Thymus (tissue), 11 donors: ENCODE measurements around the gene TMEM30B. TPM values are rescaled to one million over a fixed set of nuclear protein-coding genes. Genes with fewer than 3 reads are reported as not detected.

Experiments used
- DNase-seq, 9 donors: peaks; one replicate each; pipeline ENCODE4 v3.0.0-alpha.2; 2013; ENCODE audit warnings: low spot score in 9 of 9, low read depth in 6 of 9, missing footprints in 1 of 9
- H3K27ac ChIP-seq, 2 donors: one replicate each; pipeline ENCODE4 v1.5.1; 2013; ENCODE audit warnings: control low read depth in 1 of 2, low read depth in 1 of 2, low read length in 1 of 2, mild to moderate bottlenecking in 1 of 2, moderate library complexity in 1 of 2
- H3K27me3 ChIP-seq, 2 donors: one replicate each; pipeline ENCODE4 v1.5.1; 2013; ENCODE audit warnings: low read length in 1 of 2; ENCODE audit not compliant: control insufficient read depth in 2 of 2, insufficient read depth in 1 of 2
- H3K36me3 ChIP-seq, 2 donors: one replicate each; pipeline ENCODE4 v1.5.1; 2013; ENCODE audit warnings: low read length in 1 of 2, mild to moderate bottlenecking in 1 of 2, moderate library complexity in 1 of 2; ENCODE audit not compliant: control insufficient read depth in 2 of 2, insufficient read depth in 2 of 2
- H3K4me1 ChIP-seq, 2 donors: one replicate each; pipeline ENCODE4 v1.5.1; 2013; ENCODE audit warnings: low read length in 2 of 2; ENCODE audit not compliant: control insufficient read depth in 2 of 2, insufficient read depth in 2 of 2
- H3K4me3 ChIP-seq, 2 donors: one replicate each; pipeline ENCODE4 v1.5.1; 2013; ENCODE audit warnings: low read length in 2 of 2, control low read depth in 1 of 2, mild to moderate bottlenecking in 1 of 2
- H3K9me3 ChIP-seq, 2 donors: one replicate each; pipeline ENCODE4 v1.5.1; 2013; ENCODE audit warnings: low read length in 1 of 2, mild to moderate bottlenecking in 1 of 2; ENCODE audit not compliant: control insufficient read depth in 2 of 2, insufficient read depth in 1 of 2
- WGBS: extraction: QIAGEN DNeasy Blood & Tissue Kit; methylation state at CpG from one replicate; pipeline ENCODE4 v1.1.7; 2013; 5-methylcytosine and 5-hydroxymethylcytosine counted together
- polyA plus RNA-seq: library from polyadenylated mRNA; stranded (reverse); fragments of 200-250 nt; gene quantifications from one replicate; pipeline ENCODE4 v1.2.3, GENCODE V29; 2013
- total RNA-seq: library from RNA; stranded (reverse); fragments of 120-200 nt; gene quantifications from one replicate; pipeline ENCODE4 v1.2.4, GENCODE V29; 2013
- donor health status: healthy.

The TMEM30B gene
- total and polyA plus RNA-seq, 2 donors = 3.1 to 20.0 TPM

GRCh38 chr14:61296151-61296550, 15.0 kb upstream of the TMEM30B start:
- 45% methylated on average over 3 of the region's 3 CpGs for WGBS
- Histone ChIP-seq H3K27me3 (no peaks in the 10 kb centered on the region), H3K36me3 (no peaks in the 10 kb centered on the region), H3K4me3 (no peak overlapping the region), H3K9me3 (no peaks in the 10 kb centered on the region), H3K4me1 (peaks cover 19 to 25% of the 10 kb centered on the region in 2 donors), H3K27ac (no peak overlapping the region)
- no peak for DNase-seq

- Histone ChIP-seq H3K9me3 (no peaks in the 10 kb centered on the region), H3K36me3 (no peaks in the 10 kb centered on the region), H3K4me3 (no peak overlapping the region), H3K27ac (no peak overlapping the region), H3K4me1 (no peaks in the 10 kb centered on the region), H3K27me3 (no peaks in the 10 kb centered on the region)
- DNase-seq = no peak
- WGBS = 66% methylated on average over 1 of the region's 1 CpG
Observed at GRCh38 chr14:61290701-61291100, 9.6 kb upstream of the TMEM30B start.

GRCh38 chr14:61288720-61289119, 7.6 kb upstream of the TMEM30B start:
- no peak for DNase-seq

GRCh38 chr14:61288228-61288627, 7.1 kb upstream of the TMEM30B start:
- no peaks in the 10 kb centered on the region for H3K4me1 ChIP-seq
- H3K36me3 ChIP-seq = no peaks in the 10 kb centered on the region
- WGBS = 97% methylated on average over 4 of the region's 4 CpGs
- no peak overlapping the region for H3K4me3 ChIP-seq
- no peaks in the 10 kb centered on the region for H3K9me3 ChIP-seq
- H3K27ac ChIP-seq = no peak overlapping the region
- DNase-seq = no peak
- H3K27me3 ChIP-seq = peaks cover 0 to 10% of the 10 kb centered on the region in 2 donors

More at GRCh38 chr14:61288720-61289119, 7.6 kb upstream of the TMEM30B start:
- no peaks in the 10 kb centered on the region for H3K4me1 ChIP-seq
- peaks cover 0 to 6% of the 10 kb centered on the region in 2 donors for H3K27me3 ChIP-seq
- H3K4me3 ChIP-seq = no peak overlapping the region
- 96% methylated on average over 3 of the region's 3 CpGs for WGBS
- H3K27ac ChIP-seq = no peak overlapping the region
- no peaks in the 10 kb centered on the region for H3K36me3 ChIP-seq
- H3K9me3 ChIP-seq = no peaks in the 10 kb centered on the region

GRCh38 chr14:61287196-61287595, 6.1 kb upstream of the TMEM30B start:
- WGBS = 98% methylated on average over 7 of the region's 7 CpGs
- Histone ChIP-seq H3K4me1 (no peaks in the 10 kb centered on the region), H3K27ac (no peak overlapping the region), H3K36me3 (no peaks in the 10 kb centered on the region), H3K4me3 (no peak overlapping the region), H3K9me3 (no peaks in the 10 kb centered on the region), H3K27me3 (peaks cover 0 to 19% of the 10 kb centered on the region in 2 donors)
- DNase-seq = no peak

GRCh38 chr14:61285364-61285763, 4.2 kb upstream of the TMEM30B start:
- no peaks in the 10 kb centered on the region for H3K36me3 ChIP-seq
- peaks cover 11 to 37% of the 10 kb centered on the region in 2 donors for H3K27me3 ChIP-seq
- DNase-seq = no peak
- H3K9me3 ChIP-seq = peaks cover 0 to under 1% of the 10 kb centered on the region in 2 donors
- no peak overlapping the region for H3K4me3 ChIP-seq
- no peak overlapping the region for H3K27ac ChIP-seq
- WGBS = 96% methylated on average over 4 of the region's 4 CpGs
- H3K4me1 ChIP-seq = peaks cover 6% of the 10 kb centered on the region in 2 donors

- Histone ChIP-seq H3K36me3 (no peaks in the 10 kb centered on the region), H3K9me3 (peaks cover 0 to 2% of the 10 kb centered on the region in 2 donors), H3K27me3 (peaks cover 23 to 51% of the 10 kb centered on the region in 2 donors), H3K4me3 (no peak overlapping the region), H3K4me1 (peaks cover 6 to 9% of the 10 kb centered on the region in 2 donors), H3K27ac (no peak overlapping the region)
- 20% methylated on average over 3 of the region's 3 CpGs for WGBS
- DNase-seq = no peak
Observed at GRCh38 chr14:61284001-61284400, 2.9 kb upstream of the TMEM30B start.

GRCh38 chr14:61282746-61283145, 1.6 kb upstream of the TMEM30B start:
- Histone ChIP-seq H3K27ac (no peak overlapping the region), H3K36me3 (no peaks in the 10 kb centered on the region), H3K4me1 (peaks cover 6 to 9% of the 10 kb centered on the region in 2 donors), H3K9me3 (peaks cover 0 to 2% of the 10 kb centered on the region in 2 donors), H3K4me3 (no peak overlapping the region), H3K27me3 (peaks cover 25 to 54% of the 10 kb centered on the region in 2 donors)
- 95% methylated on average over 2 of the region's 2 CpGs for WGBS
- no peak for DNase-seq

GRCh38 chr14:61281948-61282275, 774 bp upstream of the TMEM30B start:
- Histone ChIP-seq H3K9me3 (peaks cover 0 to 2% of the 10 kb centered on the region in 2 donors), H3K36me3 (no peaks in the 10 kb centered on the region), H3K27me3 (peaks cover 25 to 55% of the 10 kb centered on the region in 2 donors), H3K4me1 (peaks cover 6 to 9% of the 10 kb centered on the region in 2 donors), H3K27ac (no peak overlapping the region), H3K4me3 (no peak overlapping the region)
- WGBS = 92% methylated on average over 1 of the region's 1 CpG
- DNase-seq = no peak
